T47D (cell line): Measurements from ENCODE around the gene GRB7.
A peak's percentile ranks its signal among the peaks of the same experiment; 100 is the strongest.
"Not testable (repeated sequence)": the region's sequence is repeated elsewhere in the genome, so short reads cannot be mapped to it uniquely, and the experiment has no call there.

Source experiments
- DNase-seq, 2 experiments: peaks; one replicate each; pipeline versions ENCODE4 v3.0.0 to v3.0.0-alpha.2; 2011 to 2012; ENCODE audit warnings: low read depth in 1 of 2, low spot score in 1 of 2
- JUND ChIP-seq: IDR thresholded peaks from 2 replicates; pipeline ENCODE4 v1.6.1; 2012; ENCODE audit warnings: low read depth
- in situ Hi-C: cut with HindIII; loops from 2 replicates; pipeline ENCODE4 v1.10.0; 2016; ENCODE audit warnings: low sequenced_read_pairs, low pct_unique_long_range_greater_than_20kb

Gene GRB7

DNA sequence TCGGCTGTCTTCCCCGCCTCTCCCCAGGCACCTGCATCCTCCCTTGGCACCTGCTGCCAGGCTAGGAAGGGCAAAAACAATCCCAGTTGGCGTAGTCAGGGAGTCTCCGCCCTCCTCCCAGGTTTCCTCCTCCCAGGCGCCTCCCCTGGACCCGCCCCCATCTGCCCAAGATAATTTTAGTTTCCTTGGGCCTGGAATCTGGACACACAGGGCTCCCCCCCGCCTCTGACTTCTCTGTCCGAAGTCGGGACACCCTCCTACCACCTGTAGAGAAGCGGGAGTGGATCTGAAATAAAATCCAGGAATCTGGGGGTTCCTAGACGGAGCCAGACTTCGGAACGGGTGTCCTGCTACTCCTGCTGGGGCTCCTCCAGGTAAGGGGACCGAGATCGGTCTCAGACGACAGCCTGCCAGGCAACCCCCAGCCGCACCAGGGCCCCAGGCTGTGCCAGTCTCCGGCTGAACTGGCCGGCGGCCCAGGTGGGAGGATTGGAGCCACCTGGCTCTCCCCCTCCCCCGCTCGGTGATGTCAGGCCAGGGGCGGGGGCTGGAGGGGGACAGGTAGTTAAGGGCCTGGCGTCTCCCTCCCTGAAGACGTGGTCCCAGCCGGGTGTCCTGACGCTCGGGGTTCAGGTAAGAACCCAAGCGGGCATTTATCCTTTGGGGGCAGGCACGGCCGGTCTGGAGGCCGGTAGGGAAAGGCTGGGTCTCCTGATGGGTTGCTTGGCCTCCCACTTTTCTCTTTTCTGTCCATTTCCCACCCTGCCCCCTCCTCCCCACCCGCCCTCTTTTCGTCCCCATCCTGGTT, at the start of gene GRB7:
Gene GRB7 (plus strand): TSS at position 179 of the 808 bp plus-strand sequence. CDS start 4,364 bp downstream, outside the sequence.
- TF ChIP-seq JUND, result no peak
- in situ Hi-C loops, result no loop called here
- DNase-seq, result peak; percentile 95 to 97

DNA sequence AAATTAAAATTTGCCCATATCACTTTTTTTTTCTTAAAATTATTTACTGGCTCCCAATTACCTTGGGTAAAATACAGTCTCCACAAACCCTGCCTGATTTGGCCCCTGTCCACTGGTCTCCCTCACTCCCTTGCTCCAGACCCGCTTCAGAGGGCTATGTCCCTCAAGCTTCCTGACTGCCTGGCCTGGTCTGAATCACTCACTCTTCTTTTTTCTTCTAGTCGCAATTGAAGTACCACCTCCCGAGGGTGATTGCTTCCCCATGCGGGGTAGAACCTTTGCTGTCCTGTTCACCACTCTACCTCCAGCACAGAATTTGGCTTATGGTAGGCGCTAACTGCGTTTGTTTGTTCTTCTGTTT, 49.3 kb upstream of the GRB7 start:
- DNase-seq, result no peak
- TF ChIP-seq JUND, result no peak
- in situ Hi-C loops, result no loop called here

- no peak for TF ChIP-seq JUND
- DNase-seq, result no peak
- in situ Hi-C loops, result no loop called here
Observed at GRCh38 chr17:39688945-39689344, 48.8 kb upstream of the GRB7 start.

- in situ Hi-C loops, result no loop called here
- DNase-seq, result no peak
- no peak for TF ChIP-seq JUND
Observed at GRCh38 chr17:39694593-39694992, 43.1 kb upstream of the GRB7 start.

DNA sequence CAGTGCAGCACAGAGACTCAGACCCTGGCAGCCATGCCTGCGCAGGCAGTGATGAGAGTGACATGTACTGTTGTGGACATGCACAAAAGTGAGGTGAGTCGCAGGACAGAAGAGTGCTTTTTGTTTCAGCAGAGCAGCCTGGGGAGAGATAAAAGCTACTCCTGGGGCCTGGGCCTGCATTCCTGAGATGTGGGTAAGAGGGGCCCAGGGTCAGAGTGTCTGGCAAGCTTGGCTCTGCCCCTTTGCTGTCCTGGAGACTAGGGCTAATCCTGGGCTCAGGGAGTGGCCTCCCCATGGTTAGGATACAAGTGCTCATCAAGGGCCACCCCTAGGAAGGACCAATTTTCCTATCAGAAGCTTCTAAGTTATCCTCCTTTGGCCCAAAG, 42.7 kb upstream of the GRB7 start:
- in situ Hi-C loops, result no loop called here
- no peak for TF ChIP-seq JUND
- no peak for DNase-seq

- no peak for DNase-seq
- in situ Hi-C loops, result no loop called here
- TF ChIP-seq JUND, result no peak
Observed at GRCh38 chr17:39696731-39697130, 41.0 kb upstream of the GRB7 start.

- no peak for DNase-seq
- in situ Hi-C loops, result no loop called here
- TF ChIP-seq JUND, result no peak
Observed at GRCh38 chr17:39697961-39698360, 39.8 kb upstream of the GRB7 start.

DNA sequence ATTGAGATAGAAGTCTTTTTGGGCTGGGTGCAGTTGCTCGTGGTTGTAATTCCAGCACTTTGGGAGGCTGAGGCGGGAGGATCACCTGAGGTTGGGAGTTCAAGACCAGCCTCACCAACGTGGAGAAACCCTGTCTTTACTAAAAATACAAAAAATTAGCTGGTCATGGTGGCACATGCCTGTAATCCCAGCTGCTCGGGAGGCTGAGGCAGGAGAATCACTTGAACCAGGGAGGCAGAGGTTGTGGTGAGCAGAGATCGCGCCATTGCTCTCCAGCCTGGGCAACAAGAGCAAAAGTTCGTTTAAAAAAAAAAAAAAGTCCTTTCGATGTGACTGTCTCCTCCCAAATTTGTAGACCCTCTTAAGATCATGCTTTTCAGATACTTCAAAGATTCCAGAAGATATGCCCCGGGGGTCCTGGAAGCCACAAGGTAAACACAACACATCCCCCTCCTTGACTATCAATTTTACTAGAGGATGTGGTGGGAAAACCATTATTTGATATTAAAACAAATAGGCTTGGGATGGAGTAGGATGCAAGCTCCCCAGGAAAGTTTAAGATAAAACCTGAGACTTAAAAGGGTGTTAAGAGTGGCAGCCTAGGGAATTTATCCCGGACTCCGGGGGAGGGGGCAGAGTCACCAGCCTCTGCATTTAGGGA, 38.5 kb upstream of the GRB7 start:
- DNase-seq, in situ Hi-C loops: not testable (repeated sequence)

DNA sequence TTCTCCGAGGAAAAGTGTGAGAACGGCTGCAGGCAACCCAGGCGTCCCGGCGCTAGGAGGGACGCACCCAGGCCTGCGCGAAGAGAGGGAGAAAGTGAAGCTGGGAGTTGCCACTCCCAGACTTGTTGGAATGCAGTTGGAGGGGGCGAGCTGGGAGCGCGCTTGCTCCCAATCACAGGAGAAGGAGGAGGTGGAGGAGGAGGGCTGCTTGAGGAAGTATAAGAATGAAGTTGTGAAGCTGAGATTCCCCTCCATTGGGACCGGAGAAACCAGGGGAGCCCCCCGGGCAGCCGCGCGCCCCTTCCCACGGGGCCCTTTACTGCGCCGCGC, 38.0 kb upstream of the GRB7 start, which contains the start of gene ERBB2:
Gene ERBB2 (plus strand): TSS at position 247 of the 330 bp plus-strand sequence. CDS start 175 bp downstream, outside the sequence.
- TF ChIP-seq JUND, result no peak
- peak; percentile 88 to 95 for DNase-seq
- in situ Hi-C loops, result no loop called here

DNA sequence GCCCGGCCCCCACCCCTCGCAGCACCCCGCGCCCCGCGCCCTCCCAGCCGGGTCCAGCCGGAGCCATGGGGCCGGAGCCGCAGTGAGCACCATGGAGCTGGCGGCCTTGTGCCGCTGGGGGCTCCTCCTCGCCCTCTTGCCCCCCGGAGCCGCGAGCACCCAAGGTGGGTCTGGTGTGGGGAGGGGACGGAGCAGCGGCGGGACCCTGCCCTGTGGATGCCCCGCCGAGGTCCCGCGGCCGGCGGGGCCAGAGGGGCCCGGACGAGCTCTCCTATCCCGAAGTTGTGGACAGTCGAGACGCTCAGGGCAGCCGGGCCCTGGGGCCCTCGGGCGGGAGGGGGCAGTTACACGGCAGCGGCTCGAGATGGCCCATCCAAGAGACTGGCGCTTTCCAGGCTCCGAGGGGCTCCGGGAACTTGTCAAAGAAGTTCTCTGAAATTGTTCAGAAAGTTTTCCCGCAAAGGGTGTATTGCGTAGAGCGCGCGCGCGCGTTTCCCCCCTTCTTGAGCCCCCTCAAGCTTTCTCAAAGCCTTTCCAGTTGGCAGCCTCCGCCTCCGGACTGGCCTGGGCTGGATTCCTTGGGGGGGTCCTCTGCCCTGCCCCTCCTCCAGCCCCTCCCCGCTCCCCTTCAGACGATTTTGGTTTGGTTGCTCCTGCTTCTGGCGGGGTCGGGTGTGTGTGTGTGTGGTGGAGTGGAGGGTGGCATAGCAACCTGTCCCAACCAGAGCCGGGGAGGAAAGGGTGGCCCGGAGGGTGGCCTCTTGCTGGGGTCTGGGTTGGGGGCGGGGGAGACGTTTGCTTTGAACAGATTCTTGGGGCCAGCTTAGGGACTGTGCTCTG, 37.4 kb upstream of the GRB7 start:
- no peak for TF ChIP-seq JUND
- peak in 1 of 2 experiments; percentile 39 for DNase-seq
- in situ Hi-C loops, result no loop called here

GRCh38 chr17:39701012-39701783, 36.5 kb upstream of the GRB7 start:
- no peak for TF ChIP-seq JUND
- peak; percentile 62 to 78 for DNase-seq
- in situ Hi-C loops, result no loop called here

DNA sequence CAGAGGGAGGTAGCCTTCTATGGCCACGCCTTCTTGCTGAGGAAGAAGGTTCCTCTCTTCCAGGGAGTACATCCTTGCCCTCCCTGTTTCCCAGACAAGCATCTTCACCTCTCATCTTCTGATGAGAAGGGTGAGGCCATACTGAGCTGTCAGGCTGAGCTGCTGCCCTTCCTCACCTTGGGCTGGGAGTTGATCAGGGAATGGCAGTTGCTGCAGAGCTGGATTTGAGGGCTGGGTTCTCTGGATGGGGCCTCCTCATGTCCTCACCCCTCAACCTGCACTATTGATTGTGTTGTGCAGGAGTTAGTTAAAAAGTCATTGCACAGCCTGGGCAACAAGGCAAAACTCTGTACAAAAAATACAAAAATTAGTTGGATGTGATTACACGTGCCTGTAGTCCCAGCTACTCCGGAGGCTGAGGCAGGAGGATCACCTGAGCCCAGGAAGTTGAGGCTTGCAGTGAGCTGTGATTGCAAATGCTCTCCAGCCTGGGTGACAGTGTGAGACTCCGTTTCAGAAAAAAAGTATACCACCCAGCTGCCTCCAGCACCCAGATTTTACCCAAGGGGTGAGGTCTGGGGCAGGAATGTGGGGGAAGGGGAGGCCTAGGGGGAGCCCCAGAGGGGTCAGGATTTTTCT, 35.8 kb upstream of the GRB7 start:
- no peak for TF ChIP-seq JUND
- DNase-seq, result no peak
- in situ Hi-C loops, result no loop called here
